Kidney glomerular epithelial cell (primary cell): ENCODE measurements around the gene LITAF.
"Not testable (repeated sequence)": the region's sequence is repeated elsewhere in the genome, so short reads cannot be mapped to it uniquely, and the experiment has no call there.

Source experiments
- DNase-seq: peaks from one replicate; lab custom pipeline; 2025; lab: John Stamatoyannopoulos, UW

LITAF gene

GRCh38 chr16:11572301-11572995, 14.3 kb downstream of the LITAF start:
- DNase-seq = no peak

DNA sequence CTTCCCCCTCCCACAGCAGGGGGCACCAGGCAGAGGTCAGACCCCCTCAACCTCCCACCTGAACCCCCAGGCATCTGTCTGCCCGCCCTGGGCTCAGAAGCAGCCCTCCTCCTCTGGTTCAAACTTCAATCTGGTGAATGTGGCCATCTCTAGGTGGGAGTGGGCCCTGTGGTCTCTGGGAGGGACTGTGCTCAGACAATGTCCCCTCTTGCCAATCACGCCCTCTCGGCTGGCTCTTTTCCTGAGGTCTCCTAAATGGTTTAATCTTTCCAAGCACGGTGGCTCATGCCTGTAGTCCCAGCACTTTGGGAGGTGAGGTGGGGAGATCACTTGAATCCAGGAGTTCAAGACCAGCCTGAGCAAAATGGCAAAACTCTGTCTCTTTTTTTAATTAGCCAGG, 15.2 kb downstream of the LITAF start:
- DNase-seq = no peak

DNA sequence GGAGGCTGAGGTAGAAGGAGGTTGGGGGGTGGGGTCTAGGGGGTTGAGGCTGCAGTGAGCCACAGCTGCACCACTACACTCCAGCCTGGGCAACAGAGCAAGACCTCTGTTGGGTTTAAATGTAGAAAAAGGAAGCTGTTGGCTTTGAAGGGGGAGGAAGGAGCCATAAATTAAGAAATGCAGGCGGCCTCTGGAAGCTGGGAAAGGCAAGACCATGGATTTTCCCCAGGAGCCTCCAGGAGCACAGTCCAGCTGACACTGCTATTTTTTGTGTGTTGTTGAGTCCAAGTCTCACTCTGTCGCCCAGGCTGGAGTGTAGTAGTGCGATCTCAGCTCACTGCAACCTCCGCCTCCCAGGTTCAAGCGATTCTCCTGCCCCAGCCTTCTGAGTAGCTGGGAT, 15.9 kb downstream of the LITAF start:
- DNase-seq = no peak

- no peak for DNase-seq
Observed at GRCh38 chr16:11570258-11570657, 16.5 kb downstream of the LITAF start.

- DNase-seq = no peak
Observed at GRCh38 chr16:11566398-11566797, 20.3 kb downstream of the LITAF start.

GRCh38 chr16:11565665-11566064, 21.1 kb downstream of the LITAF start:
- DNase-seq = no peak

- DNase-seq = no peak
Observed at GRCh38 chr16:11564046-11564926, 22.4 kb downstream of the LITAF start.

GRCh38 chr16:11563493-11564040, 23.2 kb downstream of the LITAF start:
- DNase-seq = no peak

DNA sequence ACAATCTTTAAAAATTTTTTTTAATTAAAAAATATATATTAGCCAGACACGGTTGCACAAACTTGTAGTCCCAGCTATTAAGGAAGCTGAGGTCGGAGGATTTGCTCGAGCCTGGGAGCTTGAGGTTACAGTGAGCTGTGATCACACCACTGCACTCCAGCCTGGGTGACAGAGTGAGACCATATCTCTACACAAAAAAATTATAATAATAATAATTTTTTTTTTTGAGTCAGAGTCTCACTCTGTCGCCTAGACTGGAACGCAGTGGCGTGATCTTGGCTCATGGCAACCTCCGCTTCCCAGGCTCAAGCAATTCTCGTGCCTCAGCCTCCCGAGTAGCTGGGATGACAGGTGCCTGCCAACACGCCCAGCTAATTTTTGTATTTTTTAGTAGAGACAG, 23.8 kb downstream of the LITAF start:
- no peak for DNase-seq

DNA sequence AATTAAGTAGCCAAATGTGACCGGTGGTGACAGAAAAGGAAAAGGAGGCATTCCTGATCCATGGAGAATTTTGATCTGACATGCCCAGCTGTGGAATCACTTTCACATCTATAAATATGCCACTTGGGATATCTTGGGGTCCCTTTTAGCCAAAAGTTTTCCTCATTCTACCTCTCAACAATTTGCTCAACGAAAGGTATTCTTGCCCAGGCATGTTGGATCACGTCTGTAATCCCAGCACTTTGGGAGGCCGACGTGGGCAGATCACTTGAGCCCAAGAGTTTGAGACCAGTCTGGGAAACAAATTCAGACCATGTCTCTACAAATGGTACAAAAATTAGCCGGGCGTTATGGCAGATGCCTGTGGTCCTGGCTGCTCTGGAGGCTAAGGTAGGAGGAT, 24.3 kb downstream of the LITAF start:
- DNase-seq = no peak

DNA sequence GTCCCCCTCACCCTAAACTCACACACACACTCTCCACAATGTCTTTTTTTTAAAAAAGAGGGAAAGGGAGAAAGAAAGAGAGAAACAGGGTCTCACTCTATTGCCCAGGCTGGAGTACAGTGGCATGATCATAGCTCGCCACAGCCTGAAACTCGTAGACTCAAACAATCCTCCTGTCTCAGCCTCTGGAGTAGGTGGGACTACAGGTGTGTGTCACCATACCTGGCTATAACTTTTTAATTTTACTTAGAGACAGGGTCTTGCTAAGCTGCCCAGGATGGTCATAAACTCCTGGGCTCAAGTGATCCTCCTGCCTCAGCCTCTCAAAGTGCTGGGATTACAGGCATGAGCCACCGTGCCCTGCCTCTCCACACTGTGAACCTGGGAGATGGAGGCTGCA, 24.9 kb downstream of the LITAF start:
- DNase-seq = no peak

- DNase-seq = no peak
Observed at GRCh38 chr16:11561454-11561805, 25.3 kb downstream of the LITAF start.

GRCh38 chr16:11560701-11561453, 25.8 kb downstream of the LITAF start:
- DNase-seq = no peak

DNA sequence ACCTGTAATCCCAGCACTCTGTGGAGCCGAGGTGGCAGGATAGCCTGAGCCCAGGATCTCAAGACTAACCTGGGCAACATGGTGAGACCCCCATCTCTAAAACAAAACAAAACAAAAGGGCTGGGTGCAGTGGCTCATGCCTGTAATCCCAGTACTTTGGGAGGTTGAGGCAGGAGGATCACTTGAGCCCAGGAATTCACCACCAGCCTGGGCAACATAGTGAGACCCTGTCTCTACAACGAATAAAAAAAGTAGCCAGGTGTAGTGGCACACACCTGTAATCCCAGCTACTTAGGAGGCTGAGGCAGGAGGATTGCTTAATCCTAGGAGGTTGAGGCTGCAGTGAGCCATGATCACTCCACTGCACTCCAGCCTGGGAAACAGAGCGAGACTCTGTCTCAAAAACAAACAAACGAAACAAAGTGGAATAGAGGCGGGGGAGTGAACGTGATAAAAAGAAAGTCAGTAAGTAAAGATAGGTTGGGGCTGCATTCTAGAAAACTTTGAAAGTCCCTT, 28.4 kb downstream of the LITAF start:
- DNase-seq = not testable (repeated sequence)

- DNase-seq = no peak
Observed at GRCh38 chr16:11557801-11558200, 28.9 kb downstream of the LITAF start.

- no peak for DNase-seq
Observed at GRCh38 chr16:11556945-11557720, 29.6 kb downstream of the LITAF start.

DNA sequence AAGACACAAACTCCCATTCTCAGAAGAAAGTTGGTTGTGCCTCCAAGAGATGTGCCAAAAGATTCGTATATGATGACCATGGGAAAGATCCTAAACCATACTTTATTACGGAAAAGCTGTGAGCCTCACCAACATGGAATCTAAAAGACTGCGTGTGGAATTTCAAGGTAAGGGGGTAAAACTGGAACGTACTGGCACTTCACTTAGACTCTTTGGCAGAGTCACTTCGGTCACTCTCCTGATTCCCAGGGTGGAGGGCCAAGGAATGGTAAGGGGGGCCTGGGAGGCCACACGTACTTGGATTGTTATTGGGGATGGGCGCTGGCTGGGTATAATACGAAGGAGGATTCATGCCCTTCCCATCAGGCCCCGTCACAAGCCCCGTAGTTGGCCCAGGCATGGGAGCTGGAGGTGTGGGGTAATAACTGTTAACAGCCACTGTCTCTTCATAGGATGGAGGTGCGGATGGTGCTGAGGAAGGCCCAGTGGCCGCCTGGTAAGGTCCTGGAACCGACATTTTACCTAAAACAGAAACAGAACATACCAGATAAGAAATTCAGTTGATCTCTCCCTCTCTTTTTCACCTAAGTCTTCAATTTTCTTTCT, 30.4 kb downstream of the LITAF start:
- no peak for DNase-seq

GRCh38 chr16:11554053-11554452, 32.7 kb downstream of the LITAF start:
- DNase-seq = no peak

DNA sequence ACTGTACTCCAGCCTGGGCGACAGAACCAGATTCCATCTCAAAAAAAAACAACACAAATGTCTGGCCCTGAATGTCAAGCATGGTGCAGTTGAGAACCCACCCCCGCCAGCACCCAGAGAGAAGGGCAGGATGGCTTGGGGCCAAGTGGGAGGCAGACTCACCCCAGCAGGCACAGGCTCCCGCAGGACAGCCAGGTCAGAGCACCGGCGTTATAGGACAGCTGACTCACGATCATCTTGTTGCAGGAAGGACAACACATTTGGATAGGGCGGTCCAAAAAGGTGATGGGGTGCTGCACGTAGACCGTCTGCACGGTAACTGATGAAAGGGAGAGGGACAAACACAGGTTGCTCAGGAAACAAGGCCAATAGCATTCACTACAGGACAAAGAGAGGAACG, 33.3 kb downstream of the LITAF start:
- no peak for DNase-seq

GRCh38 chr16:11552440-11552839, 34.3 kb downstream of the LITAF start:
- no peak for DNase-seq

- DNase-seq = no peak
Observed at GRCh38 chr16:11551842-11552241, 34.9 kb downstream of the LITAF start.
